GM23338 (cell line): ENCODE results near the gene DIP2B. TPM values are rescaled to one million over a fixed set of nuclear protein-coding genes. Genes with fewer than 3 reads are reported as not detected.

ENCODE experiments used
- ATAC-seq: fragments of 200-7000 bp; cut with Tn5 transposase; 3 replicates; pipeline ENCODE4 v1.9.1; 2020
- DNase-seq: peaks from one replicate; pipeline ENCODE4 v3.0.0-alpha.2; 2015; ENCODE audit warnings: low spot score
- H2AFZ ChIP-seq: fragments of 200-600 bp; sonication (generic); 2 replicates; pipeline ENCODE4 v1.8.0; 2016; ENCODE audit warnings: antibody characterized with exemption, mild to moderate bottlenecking, moderate library complexity
- H3F3A ChIP-seq: fragments of 200-600 bp; sonication (generic); replicated peaks from 2 replicates; pipeline ENCODE4 v1.8.0; 2017; ENCODE audit warnings: antibody characterized with exemption, mixed run types, low read depth
- H3K27ac ChIP-seq: fragments of 200-600 bp; sonication (generic); 2 replicates; pipeline ENCODE4 v1.6.1; 2016; ENCODE audit warnings: low read depth
- H3K27me3 ChIP-seq: fragments of 200-600 bp; sonication (generic); 2 replicates; pipeline ENCODE4 v1.8.0; 2016; ENCODE audit warnings: mild to moderate bottlenecking, mixed run types, moderate library complexity; ENCODE audit not compliant: insufficient read depth
- H3K36me3 ChIP-seq: fragments of 200-600 bp; sonication (generic); 2 replicates; pipeline ENCODE4 v1.8.0; 2016; ENCODE audit warnings: mild to moderate bottlenecking; ENCODE audit not compliant: insufficient read depth
- H3K4me1 ChIP-seq: fragments of 200-600 bp; sonication (generic); 2 replicates; pipeline ENCODE4 v1.8.0; 2016; ENCODE audit warnings: mild to moderate bottlenecking, moderate library complexity; ENCODE audit not compliant: insufficient read depth
- H3K4me2 ChIP-seq: fragments of 200-600 bp; sonication (generic); 2 replicates; pipeline ENCODE4 v1.7.1; 2017; ENCODE audit warnings: mixed run types
- H3K4me3 ChIP-seq: fragments of 200-600 bp; sonication (generic); 2 replicates; pipeline ENCODE4 v1.6.1; 2016; ENCODE audit warnings: mixed run types
- H3K79me2 ChIP-seq: fragments of 200-600 bp; sonication (generic); replicated peaks from 2 replicates; pipeline ENCODE4 v1.8.0; 2017; ENCODE audit warnings: mild to moderate bottlenecking; ENCODE audit not compliant: insufficient read depth
- H3K9me2 ChIP-seq: fragments of 200-600 bp; sonication (generic); 2 replicates; pipeline ENCODE4 v1.8.0; 2017; ENCODE audit not compliant: insufficient read depth
- H4K20me1 ChIP-seq: fragments of 200-600 bp; sonication (generic); replicated peaks from 2 replicates; pipeline ENCODE4 v1.8.0; 2017; ENCODE audit warnings: mild to moderate bottlenecking; ENCODE audit not compliant: insufficient read depth
- H3K27ac Mint-ChIP-seq: 2 replicates; pipeline ENCODE4 v1.8.0; 2020; ENCODE audit warnings: inconsistent platforms, mild to moderate bottlenecking, moderate library complexity, mixed read lengths
- H3K27me3 Mint-ChIP-seq: 3 replicates; pipeline ENCODE4 v1.8.0; 2022; ENCODE audit warnings: low read depth, mild to moderate bottlenecking, moderate library complexity, mixed read lengths, inconsistent platforms; ENCODE audit not compliant: insufficient read depth, poor library complexity
- H3K36me3 Mint-ChIP-seq: 3 replicates; pipeline ENCODE4 v1.8.0; 2021; ENCODE audit warnings: low read depth, mild to moderate bottlenecking, inconsistent platforms, moderate library complexity, mixed read lengths
- H3K4me1 Mint-ChIP-seq: 3 replicates; pipeline ENCODE4 v1.8.0; 2020; ENCODE audit warnings: mild to moderate bottlenecking, inconsistent platforms, mixed read lengths
- H3K4me3 Mint-ChIP-seq: 3 replicates; pipeline ENCODE4 v1.8.0; 2021; ENCODE audit warnings: moderate library complexity, mild to moderate bottlenecking, inconsistent platforms, mixed read lengths
- H3K9me3 Mint-ChIP-seq: 3 replicates; pipeline ENCODE4 v1.8.0; 2020; ENCODE audit warnings: moderate library complexity, mild to moderate bottlenecking, inconsistent platforms, mixed read lengths
- EZH2phosphoT487 ChIP-seq: fragments of 200-600 bp; sonication (generic); IDR thresholded peaks from one replicate; pipeline ENCODE4 v1.8.1; 2018; ENCODE audit warnings: antibody characterized with exemption; ENCODE audit not compliant: unreplicated experiment
- POLR2AphosphoS5 ChIP-seq: IDR thresholded peaks from 2 replicates; pipeline ENCODE4 v1.6.1; 2016; ENCODE audit warnings: antibody characterized with exemption, low read depth
- STAT1 ChIP-seq: IDR thresholded peaks from one replicate; pipeline ENCODE4 v1.6.1; 2016; ENCODE audit warnings: antibody characterized with exemption; ENCODE audit not compliant: unreplicated experiment
- polyA plus RNA-seq: library from polyadenylated mRNA; unstranded; fragments of >200 nt; fragmentation: Nextera tagmentation; extraction: Ambion mirVana; gene quantifications from 2 replicates; pipeline ENCODE4 v1.2.1, GENCODE V29; 2016
- total RNA-seq: library from RNA; depleted of rRNA; stranded (reverse); fragments of >200 nt; shearing (Covaris generic); gene quantifications from 2 replicates; pipeline ENCODE4 v1.2.3, GENCODE V29; 2014
- TF ChIP-seq, protein P1 (sequence below): IDR thresholded peaks from 2 replicates; pipeline ENCODE4 v1.6.1; 2016; ENCODE audit warnings: antibody characterized with exemption
- TF ChIP-seq, protein P2 (sequence below): fragments of 250-450 bp; sonication (Bioruptor Pico); IDR thresholded peaks from 2 replicates; pipeline ENCODE4 v1.5.0; 2020; ENCODE audit warnings: mild to moderate bottlenecking, moderate library complexity
- TF ChIP-seq, protein P3 (sequence below), 2 experiments: fragments of 200-600 bp in 1 of 2; sonication (generic) in 1 of 2; conservative IDR thresholded peaks; 2 replicates each; pipeline versions ENCODE4 v1.5.1 to v1.6.1; 2016 to 2017; ENCODE audit warnings: antibody characterized with exemption in 2 of 2, low read depth in 2 of 2, mild to moderate bottlenecking in 2 of 2, moderate library complexity in 1 of 2

Gene DIP2B
- total and polyA plus RNA-seq, 2 experiments from 2014 or later, result 8.0 to 36.4 TPM

DNA sequence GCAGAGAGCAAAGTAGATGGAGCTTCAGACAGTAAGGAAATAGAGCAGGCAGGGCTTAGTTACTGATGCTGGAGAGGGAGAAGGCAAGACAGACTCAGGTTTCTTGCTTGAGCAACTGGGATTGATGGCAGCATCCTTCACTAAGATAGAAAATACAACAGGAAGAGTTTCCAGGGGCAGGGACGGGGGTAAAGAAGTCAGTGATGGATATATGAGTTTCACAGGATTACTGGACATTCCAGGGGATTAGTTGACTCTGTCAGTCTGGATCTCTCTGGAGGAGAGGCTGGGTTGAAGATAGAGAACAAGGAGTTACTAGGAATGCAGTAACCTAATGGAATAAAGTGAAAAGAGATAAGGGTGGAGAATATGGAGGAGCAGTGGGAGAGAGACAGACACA lies 184.7 kb downstream of the DIP2B start:
- TF ChIP-seq, protein P1, sequence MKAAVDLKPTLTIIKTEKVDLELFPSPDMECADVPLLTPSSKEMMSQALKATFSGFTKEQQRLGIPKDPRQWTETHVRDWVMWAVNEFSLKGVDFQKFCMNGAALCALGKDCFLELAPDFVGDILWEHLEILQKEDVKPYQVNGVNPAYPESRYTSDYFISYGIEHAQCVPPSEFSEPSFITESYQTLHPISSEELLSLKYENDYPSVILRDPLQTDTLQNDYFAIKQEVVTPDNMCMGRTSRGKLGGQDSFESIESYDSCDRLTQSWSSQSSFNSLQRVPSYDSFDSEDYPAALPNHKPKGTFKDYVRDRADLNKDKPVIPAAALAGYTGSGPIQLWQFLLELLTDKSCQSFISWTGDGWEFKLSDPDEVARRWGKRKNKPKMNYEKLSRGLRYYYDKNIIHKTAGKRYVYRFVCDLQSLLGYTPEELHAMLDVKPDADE, result no peak
- TF ChIP-seq, protein P2, sequence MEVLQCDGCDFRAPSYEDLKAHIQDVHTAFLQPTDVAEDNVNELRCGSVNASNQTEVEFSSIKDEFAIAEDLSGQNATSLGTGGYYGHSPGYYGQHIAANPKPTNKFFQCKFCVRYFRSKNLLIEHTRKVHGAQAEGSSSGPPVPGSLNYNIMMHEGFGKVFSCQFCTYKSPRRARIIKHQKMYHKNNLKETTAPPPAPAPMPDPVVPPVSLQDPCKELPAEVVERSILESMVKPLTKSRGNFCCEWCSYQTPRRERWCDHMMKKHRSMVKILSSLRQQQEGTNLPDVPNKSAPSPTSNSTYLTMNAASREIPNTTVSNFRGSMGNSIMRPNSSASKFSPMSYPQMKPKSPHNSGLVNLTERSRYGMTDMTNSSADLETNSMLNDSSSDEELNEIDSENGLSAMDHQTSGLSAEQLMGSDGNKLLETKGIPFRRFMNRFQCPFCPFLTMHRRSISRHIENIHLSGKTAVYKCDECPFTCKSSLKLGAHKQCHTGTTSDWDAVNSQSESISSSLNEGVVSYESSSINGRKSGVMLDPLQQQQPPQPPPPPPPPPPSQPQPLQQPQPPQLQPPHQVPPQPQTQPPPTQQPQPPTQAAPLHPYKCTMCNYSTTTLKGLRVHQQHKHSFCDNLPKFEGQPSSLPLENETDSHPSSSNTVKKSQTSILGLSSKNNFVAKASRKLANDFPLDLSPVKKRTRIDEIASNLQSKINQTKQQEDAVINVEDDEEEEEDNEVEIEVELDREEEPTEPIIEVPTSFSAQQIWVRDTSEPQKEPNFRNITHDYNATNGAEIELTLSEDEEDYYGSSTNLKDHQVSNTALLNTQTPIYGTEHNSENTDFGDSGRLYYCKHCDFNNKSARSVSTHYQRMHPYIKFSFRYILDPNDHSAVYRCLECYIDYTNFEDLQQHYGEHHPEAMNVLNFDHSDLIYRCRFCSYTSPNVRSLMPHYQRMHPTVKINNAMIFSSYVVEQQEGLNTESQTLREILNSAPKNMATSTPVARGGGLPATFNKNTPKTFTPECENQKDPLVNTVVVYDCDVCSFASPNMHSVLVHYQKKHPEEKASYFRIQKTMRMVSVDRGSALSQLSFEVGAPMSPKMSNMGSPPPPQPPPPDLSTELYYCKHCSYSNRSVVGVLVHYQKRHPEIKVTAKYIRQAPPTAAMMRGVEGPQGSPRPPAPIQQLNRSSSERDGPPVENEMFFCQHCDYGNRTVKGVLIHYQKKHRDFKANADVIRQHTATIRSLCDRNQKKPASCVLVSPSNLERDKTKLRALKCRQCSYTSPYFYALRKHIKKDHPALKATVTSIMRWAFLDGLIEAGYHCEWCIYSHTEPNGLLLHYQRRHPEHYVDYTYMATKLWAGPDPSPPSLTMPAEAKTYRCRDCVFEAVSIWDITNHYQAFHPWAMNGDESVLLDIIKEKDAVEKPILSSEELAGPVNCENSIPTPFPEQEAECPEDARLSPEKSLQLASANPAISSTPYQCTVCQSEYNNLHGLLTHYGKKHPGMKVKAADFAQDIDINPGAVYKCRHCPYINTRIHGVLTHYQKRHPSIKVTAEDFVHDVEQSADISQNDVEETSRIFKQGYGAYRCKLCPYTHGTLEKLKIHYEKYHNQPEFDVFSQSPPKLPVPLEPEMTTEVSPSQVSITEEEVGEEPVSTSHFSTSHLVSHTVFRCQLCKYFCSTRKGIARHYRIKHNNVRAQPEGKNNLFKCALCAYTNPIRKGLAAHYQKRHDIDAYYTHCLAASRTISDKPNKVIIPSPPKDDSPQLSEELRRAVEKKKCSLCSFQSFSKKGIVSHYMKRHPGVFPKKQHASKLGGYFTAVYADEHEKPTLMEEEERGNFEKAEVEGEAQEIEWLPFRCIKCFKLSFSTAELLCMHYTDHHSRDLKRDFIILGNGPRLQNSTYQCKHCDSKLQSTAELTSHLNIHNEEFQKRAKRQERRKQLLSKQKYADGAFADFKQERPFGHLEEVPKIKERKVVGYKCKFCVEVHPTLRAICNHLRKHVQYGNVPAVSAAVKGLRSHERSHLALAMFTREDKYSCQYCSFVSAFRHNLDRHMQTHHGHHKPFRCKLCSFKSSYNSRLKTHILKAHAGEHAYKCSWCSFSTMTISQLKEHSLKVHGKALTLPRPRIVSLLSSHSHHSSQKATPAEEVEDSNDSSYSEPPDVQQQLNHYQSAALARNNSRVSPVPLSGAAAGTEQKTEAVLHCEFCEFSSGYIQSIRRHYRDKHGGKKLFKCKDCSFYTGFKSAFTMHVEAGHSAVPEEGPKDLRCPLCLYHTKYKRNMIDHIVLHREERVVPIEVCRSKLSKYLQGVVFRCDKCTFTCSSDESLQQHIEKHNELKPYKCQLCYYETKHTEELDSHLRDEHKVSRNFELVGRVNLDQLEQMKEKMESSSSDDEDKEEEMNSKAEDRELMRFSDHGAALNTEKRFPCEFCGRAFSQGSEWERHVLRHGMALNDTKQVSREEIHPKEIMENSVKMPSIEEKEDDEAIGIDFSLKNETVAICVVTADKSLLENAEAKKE (CRISPR knock-in tag), result no peak
- TF ChIP-seq POLR2AphosphoS5 (no peak), EZH2phosphoT487 (no peak), STAT1 (no peak)
- TF ChIP-seq, protein P3, sequence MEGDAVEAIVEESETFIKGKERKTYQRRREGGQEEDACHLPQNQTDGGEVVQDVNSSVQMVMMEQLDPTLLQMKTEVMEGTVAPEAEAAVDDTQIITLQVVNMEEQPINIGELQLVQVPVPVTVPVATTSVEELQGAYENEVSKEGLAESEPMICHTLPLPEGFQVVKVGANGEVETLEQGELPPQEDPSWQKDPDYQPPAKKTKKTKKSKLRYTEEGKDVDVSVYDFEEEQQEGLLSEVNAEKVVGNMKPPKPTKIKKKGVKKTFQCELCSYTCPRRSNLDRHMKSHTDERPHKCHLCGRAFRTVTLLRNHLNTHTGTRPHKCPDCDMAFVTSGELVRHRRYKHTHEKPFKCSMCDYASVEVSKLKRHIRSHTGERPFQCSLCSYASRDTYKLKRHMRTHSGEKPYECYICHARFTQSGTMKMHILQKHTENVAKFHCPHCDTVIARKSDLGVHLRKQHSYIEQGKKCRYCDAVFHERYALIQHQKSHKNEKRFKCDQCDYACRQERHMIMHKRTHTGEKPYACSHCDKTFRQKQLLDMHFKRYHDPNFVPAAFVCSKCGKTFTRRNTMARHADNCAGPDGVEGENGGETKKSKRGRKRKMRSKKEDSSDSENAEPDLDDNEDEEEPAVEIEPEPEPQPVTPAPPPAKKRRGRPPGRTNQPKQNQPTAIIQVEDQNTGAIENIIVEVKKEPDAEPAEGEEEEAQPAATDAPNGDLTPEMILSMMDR (conservative IDR thresholded peaks at IDR 0.05; ENCODE audit: low read depth in 2 of 2), result no peak
- DNase-seq (no peak), ATAC-seq (no peak)
- Mint-ChIP-seq H3K9me3 (no peaks in the 10 kb centered on the region), H3K4me3 (no peak overlapping the region), H3K27me3 (peaks cover 3% of the 10 kb centered on the region), H3K4me1 (peaks cover 4% of the 10 kb centered on the region), H3K36me3 (peaks cover 12% of the 10 kb centered on the region; the same call in 2 of the 3 replicates), H3K27ac (no peak overlapping the region)
- H3K4me1 ChIP-seq, result no peaks in the 10 kb centered on the region
- H3K36me3 ChIP-seq, result no peaks in the 10 kb centered on the region; the same call in 1 of the 2 replicates
- H3K9me2 ChIP-seq, result no peaks in the 10 kb centered on the region
- no peak overlapping the region for H3K4me3 ChIP-seq
- no peak overlapping the region for H3K4me2 ChIP-seq
- H3K79me2 ChIP-seq, result no peaks in the 10 kb centered on the region
- no peaks in the 10 kb centered on the region for H4K20me1 ChIP-seq
- no peak overlapping the region for H3K27ac ChIP-seq
- H2AFZ ChIP-seq, result no peak overlapping the region
- no peaks in the 10 kb centered on the region for H3K27me3 ChIP-seq
- H3F3A ChIP-seq, result no peaks in the 10 kb centered on the region
